ENCODE measurements around the gene PEX10.

PEX10 gene

DNA sequence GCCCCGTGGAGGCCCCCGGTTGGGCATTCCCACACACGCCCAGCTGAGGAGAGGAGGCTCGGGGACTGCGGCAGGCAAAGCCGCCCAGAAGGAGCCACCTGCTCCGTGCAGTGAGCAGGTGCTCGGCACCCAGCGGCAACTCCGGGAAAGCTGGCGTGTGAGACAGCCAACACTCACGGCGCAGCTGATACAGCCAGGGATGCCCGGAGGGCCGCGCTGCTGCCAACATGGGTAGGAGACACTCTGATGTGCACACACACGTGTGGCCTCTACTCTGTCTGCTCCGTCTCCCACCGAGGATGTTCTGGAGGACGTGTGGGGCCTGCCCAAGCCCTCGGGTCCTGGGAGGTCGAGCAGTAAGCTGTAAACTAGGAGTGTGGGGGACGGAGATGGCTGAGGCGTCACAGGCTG, 33.9 kb downstream of the PEX10 start:
- no peak for FAIRE-seq
- no peak for DNase-seq (ENCODE audit: insufficient read length, low spot score)
- no peak for TF ChIP-seq POLR2A (IDR thresholded peaks at IDR 0.05; ENCODE audit: low read depth, low read length)

DNA sequence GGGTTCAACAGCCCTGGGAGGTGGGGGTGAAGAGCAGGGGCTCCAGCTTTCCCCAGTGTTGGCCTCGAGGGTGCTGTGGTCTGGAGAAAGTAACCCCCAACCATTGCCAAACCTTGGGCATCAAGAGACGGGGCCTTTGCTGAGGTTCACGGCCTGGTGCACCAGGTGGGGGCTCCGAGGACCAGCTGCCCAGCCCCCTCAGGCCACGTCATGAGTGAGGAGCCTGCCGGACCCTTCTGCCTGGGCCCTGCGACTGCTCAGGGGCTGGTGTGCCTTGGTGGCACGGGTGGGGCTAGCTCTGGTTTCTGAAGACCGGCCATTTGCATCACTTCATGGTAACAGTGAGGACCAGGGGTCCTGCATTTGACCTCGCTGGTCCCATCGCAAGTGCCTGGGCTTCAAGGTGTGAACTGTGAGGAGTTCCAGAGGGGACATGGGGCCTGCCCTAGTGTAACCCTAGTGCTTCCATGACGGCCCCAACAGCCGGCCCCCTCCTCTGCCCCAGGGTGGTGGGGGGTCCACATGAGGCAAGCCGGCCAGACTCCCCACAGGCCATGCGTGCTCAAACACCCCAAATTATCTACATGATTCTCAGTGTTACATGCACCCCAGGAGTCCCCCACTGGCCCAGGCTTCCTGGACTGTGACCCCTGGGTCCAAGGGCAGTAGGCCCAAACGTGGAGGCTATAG, 34.5 kb downstream of the PEX10 start:
- TF ChIP-seq POLR2A (IDR thresholded peaks at IDR 0.05; ENCODE audit: low read depth, low read length) = no peak
- FAIRE-seq (no peak), DNase-seq (ENCODE audit: insufficient read length, low spot score) (no peak)

DNA sequence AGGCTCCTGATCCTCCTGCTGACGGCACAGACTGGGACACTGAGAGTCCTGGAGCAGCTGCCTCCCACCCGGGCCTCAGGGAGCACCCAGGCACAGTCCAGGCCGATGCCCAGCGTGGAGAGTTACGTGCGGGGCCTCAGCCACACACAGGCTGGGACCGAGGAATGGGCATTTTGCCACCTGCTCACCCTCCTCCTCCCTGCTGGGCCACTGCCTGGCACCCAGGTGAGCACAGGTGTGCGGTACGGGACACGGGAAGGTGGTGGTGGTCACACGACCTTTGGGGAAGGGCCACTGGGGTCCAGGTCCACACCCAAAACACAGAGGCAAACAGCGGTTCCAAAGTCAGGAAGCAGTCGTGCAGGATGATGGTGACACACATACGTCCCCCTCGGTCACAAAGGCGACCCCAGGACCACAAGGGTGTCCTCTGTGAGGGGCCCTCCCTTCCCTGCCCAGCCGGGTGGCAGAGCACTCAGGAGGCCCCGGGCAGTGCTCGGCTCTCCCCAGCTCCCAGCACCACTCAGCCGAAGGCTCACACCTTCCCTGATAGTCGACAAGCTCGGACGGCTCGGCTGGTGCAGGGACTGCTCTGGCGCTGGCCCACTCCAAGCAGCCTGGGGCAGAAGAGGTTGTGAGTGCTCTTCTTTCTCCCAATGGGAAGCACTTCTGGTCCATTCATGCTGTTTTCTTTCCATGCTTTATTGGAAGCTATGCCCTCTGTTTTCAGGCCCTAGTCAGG, 35.3 kb downstream of the PEX10 start:
- TF ChIP-seq POLR2A (IDR thresholded peaks at IDR 0.05; ENCODE audit: low read depth, low read length) = no peak
- DNase-seq (ENCODE audit: insufficient read length, low spot score) = no peak
- FAIRE-seq = no peak

DNA sequence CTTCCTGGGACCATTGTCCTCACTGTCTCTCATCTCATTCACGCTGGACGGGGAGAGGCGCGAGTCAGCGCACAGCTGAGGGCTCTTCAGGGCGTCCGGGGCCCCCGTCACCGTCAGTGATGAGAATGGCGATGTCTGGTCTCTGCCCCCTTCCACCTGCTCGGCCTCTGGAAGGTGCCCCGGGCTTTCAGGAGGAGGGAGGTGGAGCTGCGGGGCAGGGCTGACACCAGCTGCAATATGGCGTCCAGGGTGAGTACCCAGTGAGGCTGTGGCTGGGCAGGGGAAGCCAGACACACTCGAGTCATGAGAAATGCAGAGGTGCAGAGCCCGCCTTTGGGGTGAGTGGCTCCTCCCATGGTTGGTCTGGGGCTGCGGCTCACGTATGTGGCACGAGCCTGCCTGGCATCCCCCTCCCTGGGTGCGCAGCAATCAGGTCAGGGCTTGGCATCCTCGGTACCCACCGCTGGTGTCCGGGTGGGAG, 36.1 kb downstream of the PEX10 start:
- DNase-seq (ENCODE audit: insufficient read length, low spot score) (no peak), FAIRE-seq (no peak)
- no peak for TF ChIP-seq POLR2A (IDR thresholded peaks at IDR 0.05; ENCODE audit: low read depth, low read length)

DNA sequence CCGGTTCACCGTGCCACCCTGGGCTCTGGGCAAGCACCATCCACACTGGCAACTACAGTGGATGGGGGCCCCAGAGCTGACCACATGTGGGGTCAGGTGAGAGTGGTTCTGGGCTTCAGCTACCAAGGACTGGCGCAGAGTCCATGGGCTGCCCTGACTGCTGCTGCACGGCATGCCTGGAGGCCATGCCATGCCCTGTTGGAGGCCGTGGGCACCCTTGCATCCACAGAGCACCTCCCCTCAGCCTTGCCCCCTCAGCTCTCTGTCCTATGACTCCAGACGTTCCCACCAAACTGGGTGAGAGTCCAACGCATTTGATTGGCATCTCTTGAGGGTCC, 36.5 kb downstream of the PEX10 start:
- FAIRE-seq (no peak), DNase-seq (ENCODE audit: insufficient read length, low spot score) (no peak)
- no peak for TF ChIP-seq POLR2A (IDR thresholded peaks at IDR 0.05; ENCODE audit: low read depth, low read length)

DNA sequence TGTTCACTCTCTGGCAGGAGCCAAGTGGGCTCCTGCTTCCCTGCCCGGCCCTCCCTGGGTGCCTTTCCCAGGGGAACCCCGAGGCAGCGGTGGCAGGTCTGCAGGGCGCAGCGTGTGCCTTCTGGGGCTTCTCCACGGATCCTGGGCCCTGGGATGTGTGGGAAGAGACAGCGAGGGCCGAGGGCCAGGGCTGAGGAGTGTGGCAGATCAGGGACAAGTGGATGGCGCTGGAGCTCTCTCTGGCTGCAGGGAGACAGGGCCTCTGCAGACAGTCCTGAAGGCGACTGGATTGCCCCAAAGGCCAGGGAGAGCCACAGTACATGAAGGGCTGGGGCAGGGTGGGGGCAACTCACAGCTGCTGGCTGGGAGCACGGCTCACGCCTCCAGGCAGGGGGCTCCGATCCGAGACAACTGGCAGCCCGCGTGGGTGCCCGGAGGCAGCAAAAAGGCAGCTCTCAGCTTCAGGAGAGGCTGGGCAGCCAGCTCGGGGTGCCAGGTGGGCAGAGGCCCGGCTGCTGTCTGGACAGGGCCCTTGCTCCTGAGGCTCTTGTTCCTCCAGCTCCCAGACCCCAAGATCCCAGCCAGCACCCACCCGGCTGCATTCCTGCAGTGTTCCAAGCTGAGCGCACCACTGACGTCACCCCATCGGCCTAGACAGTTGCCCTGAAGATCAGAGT, 37.0 kb downstream of the PEX10 start:
- FAIRE-seq = no peak
- no peak for DNase-seq (ENCODE audit: insufficient read length, low spot score)
- TF ChIP-seq POLR2A (IDR thresholded peaks at IDR 0.05; ENCODE audit: low read depth, low read length) = no peak

DNA sequence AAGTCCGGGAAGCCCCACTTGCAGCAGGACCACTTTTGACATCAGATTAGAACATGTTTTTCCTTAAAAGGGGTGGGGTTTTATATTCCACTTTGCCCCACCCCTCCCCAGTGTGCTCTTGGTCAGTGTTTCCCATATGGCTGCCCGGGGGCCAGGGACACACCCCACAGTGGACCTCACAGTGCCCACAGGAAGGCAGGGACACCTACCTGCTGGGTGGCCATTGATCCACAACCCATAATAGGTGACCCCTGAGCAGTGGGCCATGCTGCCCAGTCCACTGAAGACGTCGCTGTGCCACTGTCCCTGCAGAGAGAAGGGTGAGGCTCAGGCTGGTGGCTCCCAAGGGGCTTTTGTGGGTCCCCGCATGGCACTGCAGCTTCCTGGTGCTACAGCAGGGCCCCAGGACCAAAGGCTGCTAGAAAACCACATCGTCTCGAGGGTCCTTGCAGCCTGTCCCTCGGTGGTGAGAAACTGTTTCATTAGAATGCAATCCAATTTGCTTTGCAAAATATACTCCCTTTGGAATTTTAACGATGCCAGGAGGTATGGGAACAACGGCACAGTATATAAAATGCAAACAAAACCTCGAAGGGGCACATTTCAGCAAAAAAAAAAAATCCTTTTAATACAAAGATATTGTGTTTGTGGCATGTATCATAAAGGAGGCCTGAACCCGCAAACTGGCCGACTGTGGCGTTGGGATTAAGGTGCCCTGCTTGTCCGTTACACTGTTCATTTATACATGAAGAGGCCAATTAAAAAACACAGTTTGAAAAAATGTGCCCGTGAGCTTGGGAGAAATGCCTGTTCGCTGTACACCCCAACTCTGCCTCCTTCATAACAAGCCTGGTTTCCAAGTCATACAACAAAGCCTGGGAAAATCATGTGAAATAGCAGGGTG, 37.9 kb downstream of the PEX10 start:
- FAIRE-seq (no peak), DNase-seq (ENCODE audit: insufficient read length, low spot score) (no peak)
- TF ChIP-seq POLR2A (IDR thresholded peaks at IDR 0.05; ENCODE audit: low read depth, low read length) = no peak

GRCh38 chr1:2373551-2374251, 38.7 kb downstream of the PEX10 start:
- TF ChIP-seq POLR2A (IDR thresholded peaks at IDR 0.05; ENCODE audit: low read depth, low read length) = no peak
- DNase-seq (ENCODE audit: insufficient read length, low spot score) (no peak), FAIRE-seq (no peak)

DNA sequence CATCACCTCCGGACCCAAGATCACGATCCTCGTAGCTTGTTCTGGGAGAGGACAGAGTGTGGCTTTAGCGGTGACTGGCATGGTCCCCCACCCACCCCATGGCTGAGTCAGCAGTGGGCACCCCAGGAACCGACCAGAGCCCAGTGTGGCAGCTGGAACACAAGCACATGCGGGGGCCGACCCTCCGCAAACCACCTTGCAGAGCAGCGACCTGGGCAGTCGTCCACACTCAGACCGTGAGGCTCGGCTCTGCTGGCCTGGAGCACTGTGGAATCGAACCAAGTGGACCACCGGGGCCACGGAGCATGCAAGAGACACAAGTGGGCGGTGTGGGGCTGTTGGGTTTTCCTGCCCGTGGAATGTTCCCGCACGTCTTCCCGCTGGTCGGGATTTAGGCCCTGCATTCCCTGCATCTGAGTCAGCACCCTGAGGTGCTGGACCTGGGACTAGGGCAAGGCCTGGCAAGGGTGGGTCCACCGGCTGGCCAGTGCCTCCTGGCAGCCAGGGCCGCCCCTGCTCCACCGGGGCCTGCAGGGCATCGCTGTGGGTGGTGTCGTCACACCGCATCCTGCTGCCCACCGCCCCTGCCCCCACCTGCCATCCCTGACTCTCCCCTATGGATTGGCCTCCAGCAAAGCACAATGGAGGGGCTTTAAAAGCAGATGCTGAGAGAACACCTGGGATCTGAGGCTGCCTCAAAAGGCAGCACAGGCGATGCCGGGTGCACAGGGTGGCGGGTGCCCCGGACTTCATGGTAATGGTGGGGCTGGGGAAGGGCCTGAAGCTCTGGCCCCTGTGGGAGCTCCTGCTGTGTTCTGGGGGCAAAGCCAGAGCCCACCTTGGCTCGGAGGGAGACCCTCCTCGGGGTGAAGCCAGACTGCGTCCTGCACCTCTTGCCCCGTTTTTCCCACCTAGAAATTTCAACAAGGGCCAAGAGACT, 39.5 kb downstream of the PEX10 start:
- peak; percentile 80 for DNase-seq (ENCODE audit: insufficient read length, low spot score)
- FAIRE-seq = peak; percentile 20
- TF ChIP-seq POLR2A (IDR thresholded peaks at IDR 0.05; ENCODE audit: low read depth, low read length) = no peak

- no peak for TF ChIP-seq POLR2A (IDR thresholded peaks at IDR 0.05; ENCODE audit: low read depth, low read length)
Measured at GRCh38 chr1:2368053-2368744, 44.2 kb downstream of the PEX10 start.

GRCh38 chr1:2363847-2364513, 48.4 kb downstream of the PEX10 start:
- no peak for TF ChIP-seq POLR2A (IDR thresholded peaks at IDR 0.05; ENCODE audit: low read depth, low read length)
- DNase-seq (ENCODE audit: insufficient read length, low spot score) (no peak), FAIRE-seq (no peak)

More at GRCh38 chr1:2368053-2368744, 44.2 kb downstream of the PEX10 start:
- FAIRE-seq (no peak), DNase-seq (ENCODE audit: insufficient read length, low spot score) (no peak)

Measured in H54 (cell line).